GM12878 (cell line): ENCODE measurements around the gene CLEC18B. TPM values are rescaled to one million over a fixed set of nuclear protein-coding genes. Genes with fewer than 3 reads are reported as not detected.
A peak's percentile ranks its signal among the peaks of the same experiment; 100 is the strongest.

ENCODE experiments used
- ATAC-seq: fragments of 200-7000 bp; cut with Tn5 transposase; 3 replicates; pipeline ENCODE4 v1.9.1; 2020; ENCODE audit warnings: mild to moderate bottlenecking, moderate library complexity
- BruUV-seq: library from RNA; stranded (reverse); fragments of 400-500 nt; replicated peaks from 2 replicates; lab custom pipeline; 2021; lab: Mats Ljungman, UMichigan
- CTCF ChIA-PET: fragments of 300-600 bp; sonication (Branson Sonifier 250); formaldehyde crosslinking; extraction: SDS; loops from one replicate; lab custom pipeline; 2021; ENCODE audit warnings: inconsistent platforms; lab: Yijun Ruan, JAX
- POLR2A ChIA-PET: fragments of 350-600 bp; formaldehyde crosslinking; extraction: SDS; loops from one replicate; lab custom pipeline; 2021; ENCODE audit warnings: inconsistent platforms; lab: Charles Lee
- RAD21 ChIA-PET: fragments of 300-600 bp; sonication (Branson Sonifier 250); formaldehyde crosslinking; loops from one replicate; lab custom pipeline; 2023; ENCODE audit warnings: antibody characterized with exemption; ENCODE audit not compliant: unreplicated experiment; lab: Charles Lee
- SMC1A ChIA-PET: fragments of 300-600 bp; sonication (Branson Sonifier 250); formaldehyde crosslinking; loops from one replicate; lab custom pipeline; 2023; ENCODE audit not compliant: unreplicated experiment, uncharacterized antibody; lab: Charles Lee
- DNase-seq: peaks from one replicate; pipeline ENCODE4 v3.0.0-alpha.2; 2011; ENCODE audit warnings: low read depth, low spot score
- FAIRE-seq: peaks from 3 replicates; lab custom pipeline; 2011; peaks lifted over from hg19 to GRCh38; lab: Jason Lieb, UNC
- H2AFZ ChIP-seq: 2 replicates; pipeline ENCODE4 v1.6.0; 2011; ENCODE audit warnings: low read depth, low read length, control low read depth; ENCODE audit not compliant: control insufficient read depth
- H3K27ac ChIP-seq: 2 replicates; pipeline ENCODE4 v1.5.1; 2011; ENCODE audit warnings: control low read depth; ENCODE audit not compliant: control insufficient read depth, insufficient read depth
- H3K27me3 ChIP-seq, 2 experiments: replicated peaks in 1 of 2; 2 replicates each; pipeline versions ENCODE4 v1.6.0 to v1.6.1; 2011; ENCODE audit warnings: low read length in 1 of 2; ENCODE audit not compliant: control insufficient read depth in 2 of 2, insufficient read depth in 2 of 2
- H3K36me3 ChIP-seq, 2 experiments: 2 replicates each; pipeline ENCODE4 v1.5.1; 2011; ENCODE audit warnings: low read length in 1 of 2; ENCODE audit not compliant: control insufficient read depth in 2 of 2, insufficient read depth in 2 of 2
- H3K4me1 ChIP-seq: 2 replicates; pipeline ENCODE4 v1.6.1; 2011; ENCODE audit warnings: mild to moderate bottlenecking, low read length, moderate library complexity, mixed read lengths; ENCODE audit not compliant: control insufficient read depth, insufficient read depth
- H3K4me2 ChIP-seq: 2 replicates; pipeline ENCODE4 v1.6.0; 2011; ENCODE audit warnings: control low read depth; ENCODE audit not compliant: control insufficient read depth, insufficient read depth
- H3K4me3 ChIP-seq: fragments of 200-600 bp; sonication (generic); 2 replicates; pipeline ENCODE4 v1.5.1; 2016
- H3K79me2 ChIP-seq: 2 replicates; pipeline ENCODE4 v1.6.0; 2011; ENCODE audit warnings: low read length; ENCODE audit not compliant: control insufficient read depth, insufficient read depth
- H3K9ac ChIP-seq: 2 replicates; pipeline ENCODE4 v1.8.0; 2011; ENCODE audit warnings: low read length, control low read depth, mixed read lengths; ENCODE audit not compliant: control insufficient read depth, insufficient read depth
- H3K9me3 ChIP-seq: replicated peaks from 3 replicates; pipeline ENCODE4 v1.5.1; 2011; ENCODE audit warnings: mild to moderate bottlenecking, low read length; ENCODE audit not compliant: control insufficient read depth, insufficient read depth
- H4K20me1 ChIP-seq: 2 replicates; pipeline ENCODE4 v1.6.0; 2011; ENCODE audit not compliant: control insufficient read depth, insufficient read depth
- ATF7 ChIP-seq: fragments of 450-650 bp; IDR thresholded peaks from 2 replicates; pipeline ENCODE4 v1.6.1; 2016; ENCODE audit warnings: low read depth, mild to moderate bottlenecking
- BHLHE40 ChIP-seq, 2 experiments: fragments of 450-650 bp in 1 of 2; IDR thresholded peaks; 2 replicates each; pipeline ENCODE4 v1.6.1; 2011 to 2017; ENCODE audit warnings: low read depth in 2 of 2, borderline replicate concordance in 1 of 2, improper control_type of control experiment in 1 of 2, low read length in 1 of 2, mild to moderate bottlenecking in 1 of 2
- IRF4 ChIP-seq: IDR thresholded peaks from 2 replicates; pipeline ENCODE4 v1.6.1; 2011; ENCODE audit warnings: low read depth, low read length
- KDM1A ChIP-seq: fragments of 200-600 bp; sonication (generic); IDR thresholded peaks from 2 replicates; pipeline ENCODE4 v1.6.1; 2016; ENCODE audit warnings: borderline replicate concordance
- MTA3 ChIP-seq: IDR thresholded peaks from 2 replicates; pipeline ENCODE4 v1.6.1; 2012; ENCODE audit warnings: low read length, inconsistent platforms, borderline replicate concordance
- MXI1 ChIP-seq: fragments of 150-350 bp; IDR thresholded peaks from 2 replicates; pipeline ENCODE4 v1.6.1; 2011; ENCODE audit warnings: low read depth, mild to moderate bottlenecking, inconsistent platforms, low read length, improper control_type of control experiment
- NFXL1 ChIP-seq: fragments of 450-650 bp; IDR thresholded peaks from 2 replicates; pipeline ENCODE4 v1.6.1; 2017; ENCODE audit warnings: antibody characterized with exemption, mild to moderate bottlenecking, borderline replicate concordance
- NR2F1 ChIP-seq: fragments of 450-650 bp; conservative IDR thresholded peaks from 2 replicates; pipeline ENCODE4 v1.6.1; 2017; ENCODE audit warnings: mild to moderate bottlenecking
- POLR2AphosphoS2 ChIP-seq: IDR thresholded peaks from 2 replicates; pipeline ENCODE4 v1.6.1; 2011; ENCODE audit warnings: low read depth, mild to moderate bottlenecking, low read length, improper control_type of control experiment, moderate library complexity
- POLR2AphosphoS5 ChIP-seq: IDR thresholded peaks from 2 replicates; pipeline ENCODE4 v1.6.1; 2011; ENCODE audit warnings: mild to moderate bottlenecking, low read length, inconsistent platforms
- RAD21 ChIP-seq: IDR thresholded peaks from 2 replicates; pipeline ENCODE4 v1.6.1; 2011; ENCODE audit warnings: mild to moderate bottlenecking, low read depth, low read length, moderate library complexity; ENCODE audit not compliant: insufficient read depth
- RCOR1 ChIP-seq: conservative IDR thresholded peaks from 2 replicates; pipeline ENCODE4 v1.6.1; 2012; ENCODE audit warnings: low read depth, low read length, improper control_type of control experiment
- RFX5 ChIP-seq: IDR thresholded peaks from 2 replicates; pipeline ENCODE4 v1.6.1; 2011; ENCODE audit warnings: low read depth, low read length, improper control_type of control experiment
- RUNX3 ChIP-seq: IDR thresholded peaks from 2 replicates; pipeline ENCODE4 v1.6.1; 2012; ENCODE audit warnings: low read length, inconsistent platforms
- SP1 ChIP-seq: IDR thresholded peaks from one replicate; pipeline ENCODE4 v1.6.1; 2011; ENCODE audit warnings: low read depth, low read length
- SRF ChIP-seq, 2 experiments: IDR thresholded peaks; 2 replicates each; pipeline ENCODE4 v1.6.1; 2011; ENCODE audit warnings: low read depth in 2 of 2, low read length in 2 of 2, mild to moderate bottlenecking in 1 of 2, moderate library complexity in 1 of 2
- STAT3 ChIP-seq: IDR thresholded peaks from 2 replicates; pipeline ENCODE4 v1.6.1; 2011; ENCODE audit warnings: low read depth, low read length, improper control_type of control experiment
- TAF1 ChIP-seq: IDR thresholded peaks from 2 replicates; pipeline ENCODE4 v1.6.1; 2011; ENCODE audit warnings: mild to moderate bottlenecking, low read depth, low read length, borderline replicate concordance
- TARDBP ChIP-seq: IDR thresholded peaks from 2 replicates; pipeline ENCODE4 v1.6.1; 2016; ENCODE audit warnings: borderline replicate concordance
- ZNF384 ChIP-seq: IDR thresholded peaks from 2 replicates; pipeline ENCODE4 v1.6.1; 2012; ENCODE audit warnings: low read depth, mild to moderate bottlenecking, low read length, improper control_type of control experiment, borderline replicate concordance
- ZSCAN29 ChIP-seq: fragments of 450-650 bp; IDR thresholded peaks from 2 replicates; pipeline ENCODE4 v1.6.1; 2017; ENCODE audit warnings: mild to moderate bottlenecking, moderate library complexity
- WGBS: methylation state at CpG from one replicate; pipeline ENCODE4 v1.1.6; 2016; ENCODE audit warnings: low lambda C conversion rate; ENCODE audit not compliant: insufficient replicate concordance, insufficient coverage; ENCODE audit errors: missing lambda C conversion rate; 5-methylcytosine and 5-hydroxymethylcytosine counted together
- in situ Hi-C: fragments of 300-500 bp; cut with MboI; formaldehyde crosslinking; loops from 9 replicates; pipeline ENCODE4 v1.14.3; 2018; ENCODE audit warnings: mixed read lengths
- intact Hi-C: fragments of 100-400 bp; cut with micrococcal nuclease; formaldehyde crosslinking; loops from one replicate; pipeline ENCODE4 v1.14.2; 2022; ENCODE audit not compliant: unreplicated experiment
- polyA plus RNA-seq, 11 experiments: library from polyadenylated mRNA; depleted of rRNA in 4 of 11; unstranded in 6 of 11; stranded (reverse) in 5 of 11; fragments of >200 nt; fragmentation: Nextera tagmentation in 4 of 11; fragmentation: Illumina TruSeq in 1 of 11; extraction: Ambion mirVana in 4 of 11; extraction: Trizol in 1 of 11; gene quantifications; 1 replicate in 1 of 11; 2 replicates in 10 of 11; pipeline versions ENCODE4 v1.2.1 to v1.2.3, GENCODE V29; 2011 to 2016; ENCODE audit warnings: inconsistent platforms in 2 of 11, missing spikeins in 2 of 11, low read depth in 1 of 11
- total RNA-seq, 4 experiments: library from RNA; depleted of rRNA in 3 of 4; stranded (reverse); fragments of >200 nt in 3 of 4; fragmentation: Illumina TruSeq in 1 of 4; extraction: Trizol in 1 of 4; gene quantifications; 2 replicates each; pipeline versions ENCODE4 v1.2.1 to v1.2.3, GENCODE V29; 2013 to 2021

The CLEC18B gene
- total and polyA plus RNA-seq, 10 of the 15 experiments (the other 5 are each of a cell fraction or from before 2014, with no cell fraction given), result 0.03 to 0.32 (median 0.18) TPM; not detected in 6

GRCh38 chr16:74469946-74470478, 48.7 kb upstream of the CLEC18B start:
- CTCF ChIA-PET, result interaction anchor here (1.4 kb wide), 1 partner anchor 393 kb away, joined by 3 read pairs; no protein-coding TSS in a partner anchor

GRCh38 chr16:74468807-74469525, 47.7 kb upstream of the CLEC18B start:
- no peak for FAIRE-seq
- ATAC-seq, result no peak
- TF ChIP-seq MXI1 (no peak), ATF7 (no peak), IRF4 (no peak), NFXL1 (no peak), POLR2AphosphoS5 (no peak), SP1 (no peak), TARDBP (no peak), BHLHE40 (IDR thresholded peaks at IDR 0.05; ENCODE audit: borderline replicate concordance in 1 of 2, low read depth in 2 of 2, low read length in 1 of 2) (no peak), STAT3 (no peak), RUNX3 (no peak), NR2F1 (no peak), KDM1A (no peak), SRF (IDR thresholded peaks at IDR 0.05; ENCODE audit: low read depth in 2 of 2, low read length in 2 of 2) (no peak), MTA3 (no peak), ZSCAN29 (no peak)
- no peaks in the 10 kb centered on the region for H3K27me3 ChIP-seq
- H3K4me1 ChIP-seq, result peaks cover 19% of the 10 kb centered on the region
- no peaks in the 10 kb centered on the region; the same call in 1 of the 2 replicates for H4K20me1 ChIP-seq
- ChIA-PET SMC1A (no interaction called here), CTCF (interaction anchor here (1.4 kb wide), 2 partner anchors 164 to 394 kb away, joined by 3 read pairs; no protein-coding TSS in a partner anchor), RAD21 (no interaction called here), POLR2A (no interaction called here)
- intact Hi-C loops (no loop called here), in situ Hi-C loops (no loop called here)
- WGBS, result 95% methylated on average over 9 of the region's 9 CpGs
- H3K4me3 ChIP-seq, result no peak overlapping the region
- no peak overlapping the region for H2AFZ ChIP-seq
- no peak overlapping the region for H3K4me2 ChIP-seq
- peaks cover 10 to 52% of the 10 kb centered on the region in 2 experiments for H3K36me3 ChIP-seq
- DNase-seq, result no peak
- BruUV-seq, result no TSS peak
- no peak overlapping the region for H3K27ac ChIP-seq
- no peak overlapping the region for H3K9ac ChIP-seq
- H3K79me2 ChIP-seq, result no peaks in the 10 kb centered on the region
- no peaks in the 10 kb centered on the region for H3K9me3 ChIP-seq

More at GRCh38 chr16:74469946-74470478, 48.7 kb upstream of the CLEC18B start:
- ChIA-PET POLR2A (interaction anchor here (0.6 kb wide), 1 partner anchor 9 kb away, joined by 5 read pairs; no protein-coding TSS in a partner anchor), SMC1A (no interaction called here), RAD21 (no interaction called here)
- Histone ChIP-seq H3K4me2 (no peak overlapping the region), H3K9me3 (no peaks in the 10 kb centered on the region), H4K20me1 (no peaks in the 10 kb centered on the region; the same call in 1 of the 2 replicates), H2AFZ (no peak overlapping the region), H3K4me1 (peaks cover 15% of the 10 kb centered on the region), H3K4me3 (no peak overlapping the region), H3K9ac (no peak overlapping the region), H3K27ac (no peak overlapping the region), H3K36me3 (peaks cover 12 to 51% of the 10 kb centered on the region in 2 experiments), H3K27me3 (no peaks in the 10 kb centered on the region), H3K79me2 (no peaks in the 10 kb centered on the region)
- FAIRE-seq, result no peak
- TF ChIP-seq RAD21 (no peak), TAF1 (no peak), POLR2AphosphoS2 (no peak), ZNF384 (no peak), RCOR1 (no peak), RFX5 (no peak), SP1 (no peak)
- peak; percentile 34; the same call in 2 of the 3 replicates for ATAC-seq
- no peak for DNase-seq
- no TSS peak for BruUV-seq
- intact Hi-C loops, result no loop called here
- in situ Hi-C loops, result no loop called here
- WGBS, result 69% methylated on average over 5 of the region's 6 CpGs
